HL-60 (cell line): ENCODE measurements around the gene CIAO3.

Source experiments
- GABPA ChIP-seq: IDR thresholded peaks from 2 replicates; pipeline ENCODE4 v1.6.1; 2012; ENCODE audit warnings: low read depth
- POLR2AphosphoS5 ChIP-seq: IDR thresholded peaks from 2 replicates; pipeline ENCODE4 v1.6.1; 2012; ENCODE audit warnings: low read depth
- SPI1 ChIP-seq: IDR thresholded peaks from 2 replicates; pipeline ENCODE4 v1.6.1; 2012; ENCODE audit warnings: low read depth, mild to moderate bottlenecking, borderline replicate concordance
- TF ChIP-seq, protein P1 (sequence below): IDR thresholded peaks from one replicate; pipeline ENCODE4 v1.5.1; 2011; ENCODE audit warnings: low read length, control low read depth, inconsistent platforms; ENCODE audit not compliant: insufficient read depth
- TF ChIP-seq, protein P2 (sequence below): IDR thresholded peaks from 2 replicates; pipeline ENCODE4 v1.6.1; 2012; ENCODE audit warnings: low read depth; ENCODE audit not compliant: insufficient replicate concordance

- TF ChIP-seq POLR2AphosphoS5 (no peak), SPI1 (no peak), GABPA (no peak)
- TF ChIP-seq, protein P1, sequence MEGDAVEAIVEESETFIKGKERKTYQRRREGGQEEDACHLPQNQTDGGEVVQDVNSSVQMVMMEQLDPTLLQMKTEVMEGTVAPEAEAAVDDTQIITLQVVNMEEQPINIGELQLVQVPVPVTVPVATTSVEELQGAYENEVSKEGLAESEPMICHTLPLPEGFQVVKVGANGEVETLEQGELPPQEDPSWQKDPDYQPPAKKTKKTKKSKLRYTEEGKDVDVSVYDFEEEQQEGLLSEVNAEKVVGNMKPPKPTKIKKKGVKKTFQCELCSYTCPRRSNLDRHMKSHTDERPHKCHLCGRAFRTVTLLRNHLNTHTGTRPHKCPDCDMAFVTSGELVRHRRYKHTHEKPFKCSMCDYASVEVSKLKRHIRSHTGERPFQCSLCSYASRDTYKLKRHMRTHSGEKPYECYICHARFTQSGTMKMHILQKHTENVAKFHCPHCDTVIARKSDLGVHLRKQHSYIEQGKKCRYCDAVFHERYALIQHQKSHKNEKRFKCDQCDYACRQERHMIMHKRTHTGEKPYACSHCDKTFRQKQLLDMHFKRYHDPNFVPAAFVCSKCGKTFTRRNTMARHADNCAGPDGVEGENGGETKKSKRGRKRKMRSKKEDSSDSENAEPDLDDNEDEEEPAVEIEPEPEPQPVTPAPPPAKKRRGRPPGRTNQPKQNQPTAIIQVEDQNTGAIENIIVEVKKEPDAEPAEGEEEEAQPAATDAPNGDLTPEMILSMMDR: no peak
- TF ChIP-seq, protein P2, sequence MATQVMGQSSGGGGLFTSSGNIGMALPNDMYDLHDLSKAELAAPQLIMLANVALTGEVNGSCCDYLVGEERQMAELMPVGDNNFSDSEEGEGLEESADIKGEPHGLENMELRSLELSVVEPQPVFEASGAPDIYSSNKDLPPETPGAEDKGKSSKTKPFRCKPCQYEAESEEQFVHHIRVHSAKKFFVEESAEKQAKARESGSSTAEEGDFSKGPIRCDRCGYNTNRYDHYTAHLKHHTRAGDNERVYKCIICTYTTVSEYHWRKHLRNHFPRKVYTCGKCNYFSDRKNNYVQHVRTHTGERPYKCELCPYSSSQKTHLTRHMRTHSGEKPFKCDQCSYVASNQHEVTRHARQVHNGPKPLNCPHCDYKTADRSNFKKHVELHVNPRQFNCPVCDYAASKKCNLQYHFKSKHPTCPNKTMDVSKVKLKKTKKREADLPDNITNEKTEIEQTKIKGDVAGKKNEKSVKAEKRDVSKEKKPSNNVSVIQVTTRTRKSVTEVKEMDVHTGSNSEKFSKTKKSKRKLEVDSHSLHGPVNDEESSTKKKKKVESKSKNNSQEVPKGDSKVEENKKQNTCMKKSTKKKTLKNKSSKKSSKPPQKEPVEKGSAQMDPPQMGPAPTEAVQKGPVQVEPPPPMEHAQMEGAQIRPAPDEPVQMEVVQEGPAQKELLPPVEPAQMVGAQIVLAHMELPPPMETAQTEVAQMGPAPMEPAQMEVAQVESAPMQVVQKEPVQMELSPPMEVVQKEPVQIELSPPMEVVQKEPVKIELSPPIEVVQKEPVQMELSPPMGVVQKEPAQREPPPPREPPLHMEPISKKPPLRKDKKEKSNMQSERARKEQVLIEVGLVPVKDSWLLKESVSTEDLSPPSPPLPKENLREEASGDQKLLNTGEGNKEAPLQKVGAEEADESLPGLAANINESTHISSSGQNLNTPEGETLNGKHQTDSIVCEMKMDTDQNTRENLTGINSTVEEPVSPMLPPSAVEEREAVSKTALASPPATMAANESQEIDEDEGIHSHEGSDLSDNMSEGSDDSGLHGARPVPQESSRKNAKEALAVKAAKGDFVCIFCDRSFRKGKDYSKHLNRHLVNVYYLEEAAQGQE: no peak
Observed at GRCh38 chr16:775236-775796, 34.5 kb upstream of the CIAO3 start.
